HepG2 (cell line): ENCODE results near the gene ADI1. TPM values are rescaled to one million over a fixed set of nuclear protein-coding genes. Genes with fewer than 3 reads are reported as not detected.

Experiments
- ATF7 ChIP-seq, 2 experiments: fragments of 450-650 bp in 1 of 2; sonication (generic) in 1 of 2; formaldehyde crosslinking in 1 of 2; IDR thresholded peaks; 2 replicates each; pipeline versions ENCODE4 v1.4.0 to v1.6.1; 2016 to 2020; ENCODE audit warnings: antibody characterized with exemption in 1 of 2, mild to moderate bottlenecking in 1 of 2, missing genetic modification reagents in 1 of 2
- ATF7-NPFF ChIP-seq: sonication (generic); formaldehyde crosslinking; IDR thresholded peaks from 2 replicates; pipeline ENCODE4 v1.8.1; 2023; ENCODE audit warnings: mild to moderate bottlenecking, low read depth, missing genetic modification reagents, moderate library complexity
- CHD2 ChIP-seq: IDR thresholded peaks from 2 replicates; pipeline ENCODE4 v1.6.1; 2011; ENCODE audit warnings: low read depth, low read length, improper control_type of control experiment
- HNRNPH1 ChIP-seq: fragments of 200-400 bp; formaldehyde crosslinking; optimal IDR thresholded peaks from 2 replicates; pipeline ENCODE3; 2017; ENCODE audit warnings: mild to moderate bottlenecking, low read depth, low read length
- MBNL3 ChIP-seq: fragments of 250-450 bp; sonication (Bioruptor Pico); conservative IDR thresholded peaks from 2 replicates; pipeline ENCODE4 v1.8.0; 2022; ENCODE audit warnings: mild to moderate bottlenecking, inconsistent platforms
- NCOA1 ChIP-seq: sonication (generic); formaldehyde crosslinking; IDR thresholded peaks from 2 replicates; pipeline ENCODE4 v1.9.0; 2021; ENCODE audit warnings: missing genetic modification reagents
- RFXAP ChIP-seq: sonication (generic); formaldehyde crosslinking; IDR thresholded peaks from 2 replicates; pipeline ENCODE4 v1.4.0; 2020; ENCODE audit warnings: missing genetic modification reagents, borderline replicate concordance
- SALL1 ChIP-seq: sonication (generic); formaldehyde crosslinking; IDR thresholded peaks from 2 replicates; pipeline ENCODE4 v1.8.0; 2022; ENCODE audit warnings: mild to moderate bottlenecking, missing genetic modification reagents
- SIN3B ChIP-seq: fragments of 150-350 bp; IDR thresholded peaks from 2 replicates; pipeline ENCODE4 v1.6.1; 2014; ENCODE audit warnings: low read length
- YY1 ChIP-seq: IDR thresholded peaks from 2 replicates; pipeline ENCODE4 v1.6.1; 2011; ENCODE audit warnings: low read length, low read depth, moderate library complexity, mild to moderate bottlenecking; ENCODE audit not compliant: insufficient read depth, insufficient replicate concordance
- ZNF350 ChIP-seq: sonication (generic); formaldehyde crosslinking; IDR thresholded peaks from 2 replicates; pipeline ENCODE4 v1.4.0; 2020; ENCODE audit warnings: mild to moderate bottlenecking, low read depth, missing genetic modification reagents, borderline replicate concordance
- ZNF496 ChIP-seq: sonication (generic); formaldehyde crosslinking; IDR thresholded peaks from 2 replicates; pipeline ENCODE4 v1.8.1; 2023; ENCODE audit warnings: mild to moderate bottlenecking, moderate library complexity, missing genetic modification reagents; ENCODE audit not compliant: insufficient replicate concordance
- ZNF547 ChIP-seq: sonication (generic); formaldehyde crosslinking; IDR thresholded peaks from 2 replicates; pipeline ENCODE4 v1.5.1; 2020; ENCODE audit warnings: mild to moderate bottlenecking, missing genetic modification reagents
- ZNF567 ChIP-seq: sonication (generic); formaldehyde crosslinking; IDR thresholded peaks from 2 replicates; pipeline ENCODE4 v1.8.1; 2023; ENCODE audit warnings: mild to moderate bottlenecking, missing genetic modification reagents, borderline replicate concordance
- ZNF616 ChIP-seq: sonication (generic); formaldehyde crosslinking; IDR thresholded peaks from 2 replicates; pipeline ENCODE4 v1.5.0; 2020; ENCODE audit warnings: low read depth, mild to moderate bottlenecking, missing genetic modification reagents
- ZNF672 ChIP-seq: sonication (generic); formaldehyde crosslinking; IDR thresholded peaks from 2 replicates; pipeline ENCODE4 v1.8.1; 2022; ENCODE audit warnings: missing genetic modification reagents
- ZNF879 ChIP-seq: sonication (generic); formaldehyde crosslinking; IDR thresholded peaks from 2 replicates; pipeline ENCODE4 v1.8.1; 2023; ENCODE audit warnings: missing genetic modification reagents
- polyA plus RNA-seq, 8 experiments: library from polyadenylated mRNA; depleted of rRNA in 3 of 8; stranded (reverse) in 7 of 8; unstranded in 1 of 8; fragments of >200 nt; fragmentation: Illumina TruSeq in 4 of 8; extraction: Trizol in 4 of 8; gene quantifications; 2 replicates each; pipeline versions ENCODE4 v1.2.1 to v1.2.3, GENCODE V29; 2011 to 2016; ENCODE audit warnings: low read depth in 4 of 8, missing spikeins in 1 of 8, mixed read lengths in 1 of 8; ENCODE audit not compliant: insufficient read depth in 1 of 8
- total RNA-seq, 5 experiments: library from RNA; depleted of rRNA; stranded (reverse); fragments of >200 nt; fragmentation: Illumina TruSeq; extraction: Trizol; gene quantifications; 2 replicates each; pipeline ENCODE4 v1.2.3, GENCODE V29; 2016; ENCODE audit warnings: low read depth in 1 of 5
- TF ChIP-seq, protein P1 (sequence below): sonication (generic); formaldehyde crosslinking; IDR thresholded peaks from 2 replicates; pipeline ENCODE4 v1.4.0; 2020; ENCODE audit warnings: missing genetic modification reagents, borderline replicate concordance
- TF ChIP-seq, protein P2 (sequence below): sonication (generic); formaldehyde crosslinking; IDR thresholded peaks from 2 replicates; pipeline ENCODE4 v1.5.0; 2020; ENCODE audit warnings: mild to moderate bottlenecking, missing genetic modification reagents, borderline replicate concordance
- TF ChIP-seq, protein P3 (sequence below): sonication (generic); formaldehyde crosslinking; IDR thresholded peaks from 2 replicates; pipeline ENCODE4 v1.4.0; 2020; ENCODE audit warnings: missing genetic modification reagents, borderline replicate concordance

The ADI1 gene
- total and polyA plus RNA-seq, 2 of the 13 experiments (the other 11 are each of a cell fraction or from before 2014, with no cell fraction given) = 28.7 to 123 TPM

DNA sequence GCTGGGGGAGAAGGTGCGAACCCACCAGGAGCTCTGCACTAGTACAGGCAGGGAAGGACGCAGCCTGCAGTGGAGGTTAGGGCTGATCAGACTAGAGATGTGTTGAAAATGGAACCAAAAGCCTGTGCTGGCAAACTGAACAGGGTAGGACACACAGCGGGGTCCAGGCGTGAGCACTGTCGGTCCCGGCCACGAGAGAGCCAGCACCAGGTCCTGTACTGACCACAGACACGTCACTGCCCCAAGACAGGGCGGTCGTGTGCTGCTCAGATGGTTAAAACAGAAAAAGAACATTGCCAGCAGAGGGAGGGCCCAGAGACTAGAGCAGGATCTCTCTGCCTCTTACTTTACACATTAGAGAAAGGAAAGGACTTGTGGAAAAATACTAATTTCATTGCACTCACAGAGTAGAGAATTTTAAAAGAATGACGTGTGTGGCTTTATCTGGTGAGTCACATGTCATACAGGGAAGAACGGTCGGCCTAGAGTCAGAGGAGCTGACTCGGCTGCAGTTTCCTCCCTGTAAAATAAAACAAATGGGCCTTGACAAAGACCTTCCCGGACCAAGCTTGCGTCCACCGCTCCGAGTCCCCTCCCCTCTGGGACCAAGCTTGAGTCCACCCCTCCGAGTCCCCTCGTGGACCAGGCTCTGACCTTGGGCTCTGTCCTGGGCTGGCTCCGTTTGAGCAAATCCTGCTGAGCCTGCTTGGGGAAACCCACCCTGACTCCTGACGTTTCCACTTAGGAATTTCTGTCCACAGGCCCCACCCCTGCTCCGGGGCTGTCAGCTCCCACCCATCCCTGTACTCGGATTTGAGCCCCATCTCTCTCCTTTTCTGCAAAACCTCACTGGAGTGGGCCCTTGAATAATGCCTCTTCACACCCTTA lies 16.7 kb upstream of the ADI1 start (continued):
- TF ChIP-seq, protein P1, sequence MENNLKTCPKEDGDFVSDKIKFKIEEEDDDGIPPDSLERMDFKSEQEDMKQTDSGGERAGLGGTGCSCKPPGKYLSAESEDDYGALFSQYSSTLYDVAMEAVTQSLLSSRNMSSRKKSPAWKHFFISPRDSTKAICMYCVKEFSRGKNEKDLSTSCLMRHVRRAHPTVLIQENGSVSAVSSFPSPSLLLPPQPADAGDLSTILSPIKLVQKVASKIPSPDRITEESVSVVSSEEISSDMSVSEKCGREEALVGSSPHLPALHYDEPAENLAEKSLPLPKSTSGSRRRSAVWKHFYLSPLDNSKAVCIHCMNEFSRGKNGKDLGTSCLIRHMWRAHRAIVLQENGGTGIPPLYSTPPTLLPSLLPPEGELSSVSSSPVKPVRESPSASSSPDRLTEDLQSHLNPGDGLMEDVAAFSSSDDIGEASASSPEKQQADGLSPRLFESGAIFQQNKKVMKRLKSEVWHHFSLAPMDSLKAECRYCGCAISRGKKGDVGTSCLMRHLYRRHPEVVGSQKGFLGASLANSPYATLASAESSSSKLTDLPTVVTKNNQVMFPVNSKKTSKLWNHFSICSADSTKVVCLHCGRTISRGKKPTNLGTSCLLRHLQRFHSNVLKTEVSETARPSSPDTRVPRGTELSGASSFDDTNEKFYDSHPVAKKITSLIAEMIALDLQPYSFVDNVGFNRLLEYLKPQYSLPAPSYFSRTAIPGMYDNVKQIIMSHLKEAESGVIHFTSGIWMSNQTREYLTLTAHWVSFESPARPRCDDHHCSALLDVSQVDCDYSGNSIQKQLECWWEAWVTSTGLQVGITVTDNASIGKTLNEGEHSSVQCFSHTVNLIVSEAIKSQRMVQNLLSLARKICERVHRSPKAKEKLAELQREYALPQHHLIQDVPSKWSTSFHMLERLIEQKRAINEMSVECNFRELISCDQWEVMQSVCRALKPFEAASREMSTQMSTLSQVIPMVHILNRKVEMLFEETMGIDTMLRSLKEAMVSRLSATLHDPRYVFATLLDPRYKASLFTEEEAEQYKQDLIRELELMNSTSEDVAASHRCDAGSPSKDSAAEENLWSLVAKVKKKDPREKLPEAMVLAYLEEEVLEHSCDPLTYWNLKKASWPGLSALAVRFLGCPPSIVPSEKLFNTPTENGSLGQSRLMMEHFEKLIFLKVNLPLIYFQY (CRISPR knock-in tag) = no peak
- TF ChIP-seq, protein P2, sequence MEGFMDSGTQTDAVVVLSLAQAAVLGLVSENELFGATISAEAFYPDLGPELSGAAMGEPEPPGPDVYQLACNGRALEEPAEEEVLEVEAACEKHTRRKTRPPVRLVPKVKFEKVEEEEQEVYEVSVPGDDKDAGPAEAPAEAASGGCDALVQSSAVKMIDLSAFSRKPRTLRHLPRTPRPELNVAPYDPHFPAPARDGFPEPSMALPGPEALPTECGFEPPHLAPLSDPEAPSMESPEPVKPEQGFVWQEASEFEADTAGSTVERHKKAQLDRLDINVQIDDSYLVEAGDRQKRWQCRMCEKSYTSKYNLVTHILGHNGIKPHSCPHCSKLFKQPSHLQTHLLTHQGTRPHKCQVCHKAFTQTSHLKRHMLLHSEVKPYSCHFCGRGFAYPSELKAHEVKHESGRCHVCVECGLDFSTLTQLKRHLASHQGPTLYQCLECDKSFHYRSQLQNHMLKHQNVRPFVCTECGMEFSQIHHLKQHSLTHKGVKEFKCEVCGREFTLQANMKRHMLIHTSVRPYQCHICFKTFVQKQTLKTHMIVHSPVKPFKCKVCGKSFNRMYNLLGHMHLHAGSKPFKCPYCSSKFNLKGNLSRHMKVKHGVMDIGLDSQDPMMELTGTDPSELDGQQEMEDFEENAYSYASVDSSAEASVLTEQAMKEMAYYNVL (CRISPR knock-in tag) = no peak
- TF ChIP-seq ATF7 (IDR thresholded peaks at IDR 0.05) (no peak), ATF7 (CRISPR knock-in tag; IDR thresholded peaks at IDR 0.05) (peak; percentile 88), ZNF350 (CRISPR knock-in tag) (peak; percentile 3; the same call in 1 of the 2 replicates), ZNF879 (CRISPR knock-in tag) (no peak), NCOA1 (CRISPR knock-in tag) (no peak), CHD2 (no peak), RFXAP (no peak), ZNF547 (CRISPR knock-in tag) (peak; percentile 28), MBNL3 (CRISPR knock-in tag) (no peak), YY1 (peak; percentile 50), ZNF616 (CRISPR knock-in tag) (no peak; the same call in 1 of the 2 replicates), ZNF567 (peak; percentile 7; the same call in 1 of the 2 replicates), ATF7-NPFF (CRISPR knock-in tag) (no peak), HNRNPH1 (peak; percentile 30), SIN3B (no peak), ZNF672 (CRISPR knock-in tag) (no peak), SALL1 (CRISPR knock-in tag) (peak; percentile 62; the same call in 1 of the 2 replicates), ZNF496 (CRISPR knock-in tag) (no peak)
- TF ChIP-seq, protein P3, sequence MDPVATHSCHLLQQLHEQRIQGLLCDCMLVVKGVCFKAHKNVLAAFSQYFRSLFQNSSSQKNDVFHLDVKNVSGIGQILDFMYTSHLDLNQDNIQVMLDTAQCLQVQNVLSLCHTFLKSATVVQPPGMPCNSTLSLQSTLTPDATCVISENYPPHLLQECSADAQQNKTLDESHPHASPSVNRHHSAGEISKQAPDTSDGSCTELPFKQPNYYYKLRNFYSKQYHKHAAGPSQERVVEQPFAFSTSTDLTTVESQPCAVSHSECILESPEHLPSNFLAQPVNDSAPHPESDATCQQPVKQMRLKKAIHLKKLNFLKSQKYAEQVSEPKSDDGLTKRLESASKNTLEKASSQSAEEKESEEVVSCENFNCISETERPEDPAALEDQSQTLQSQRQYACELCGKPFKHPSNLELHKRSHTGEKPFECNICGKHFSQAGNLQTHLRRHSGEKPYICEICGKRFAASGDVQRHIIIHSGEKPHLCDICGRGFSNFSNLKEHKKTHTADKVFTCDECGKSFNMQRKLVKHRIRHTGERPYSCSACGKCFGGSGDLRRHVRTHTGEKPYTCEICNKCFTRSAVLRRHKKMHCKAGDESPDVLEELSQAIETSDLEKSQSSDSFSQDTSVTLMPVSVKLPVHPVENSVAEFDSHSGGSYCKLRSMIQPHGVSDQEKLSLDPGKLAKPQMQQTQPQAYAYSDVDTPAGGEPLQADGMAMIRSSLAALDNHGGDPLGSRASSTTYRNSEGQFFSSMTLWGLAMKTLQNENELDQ (CRISPR knock-in tag) = no peak
